ENCODE measurements around the gene CIB1.

- no peak for TF ChIP-seq CTCF (IDR thresholded peaks at IDR 0.05)
- TF ChIP-seq POLR2AphosphoS5 (IDR thresholded peaks at IDR 0.05; ENCODE audit: insufficient read depth in 1 of 2, low read depth in 1 of 2) = no peak
These were observed 30.3 kb downstream of the CIB1 start for GRCh38 chr15:90203473-90203872.

Data from vagina (tissue), 2 donors.